ENCODE results near the gene TFG. TPM values are rescaled to one million over a fixed set of nuclear protein-coding genes. Genes with fewer than 3 reads are reported as not detected.

The TFG gene
- total RNA-seq, 1 donor from 2014 or later = 44.5 TPM

- H3K9me3 Mint-ChIP-seq = no peaks in the 10 kb centered on the region
- no peak for TF ChIP-seq CTCF (IDR thresholded peaks at IDR 0.05)
- no peak overlapping the region for H3K27ac Mint-ChIP-seq
- ATAC-seq (ENCODE audit: low read depth) (no peak), DNase-seq (no peak)
- ChIA-PET POLR2A (no interaction called here), CTCF (no interaction called here)
- peaks cover 79% of the 10 kb centered on the region for H3K36me3 Mint-ChIP-seq (ENCODE audit: low read depth)
- intact Hi-C loops (cut with micrococcal nuclease) = loop anchor here (10.0 kb wide), 1 partner anchor 280 kb away; no protein-coding TSS in a partner anchor
- H3K4me3 Mint-ChIP-seq = no peak overlapping the region
- H3K4me1 Mint-ChIP-seq = no peaks in the 10 kb centered on the region
- no peaks in the 10 kb centered on the region for H3K27me3 Mint-ChIP-seq
Measured at GRCh38 chr3:100744671-100745070, 35.4 kb downstream of the TFG start.

GRCh38 chr3:100745617-100746016 is 36.3 kb downstream of the TFG start:
- H3K4me3 Mint-ChIP-seq = no peak overlapping the region
- TF ChIP-seq CTCF (IDR thresholded peaks at IDR 0.05) = no peak
- no peak for DNase-seq
- peaks cover 76% of the 10 kb centered on the region for H3K36me3 Mint-ChIP-seq (ENCODE audit: low read depth)
- no peaks in the 10 kb centered on the region for H3K27me3 Mint-ChIP-seq
- H3K27ac Mint-ChIP-seq = no peak overlapping the region
- intact Hi-C loops (cut with micrococcal nuclease) = loop anchor here (10.0 kb wide), 1 partner anchor 281 kb away; no protein-coding TSS in a partner anchor
- ChIA-PET CTCF (no interaction called here), POLR2A (no interaction called here)
- H3K9me3 Mint-ChIP-seq = no peaks in the 10 kb centered on the region
- no peak for ATAC-seq (ENCODE audit: low read depth)
- H3K4me1 Mint-ChIP-seq = no peaks in the 10 kb centered on the region

- POLR2A ChIA-PET = no interaction called here
- no peak overlapping the region for H3K4me3 Mint-ChIP-seq
- intact Hi-C loops (cut with micrococcal nuclease) = loop anchor here (10.0 kb wide), 1 partner anchor 281 kb away; no protein-coding TSS in a partner anchor
- H3K27ac Mint-ChIP-seq = no peak overlapping the region
- H3K9me3 Mint-ChIP-seq = no peaks in the 10 kb centered on the region
- no peaks in the 10 kb centered on the region for H3K27me3 Mint-ChIP-seq
- no peak for ATAC-seq (ENCODE audit: low read depth)
- TF ChIP-seq CTCF (IDR thresholded peaks at IDR 0.05) = no peak
- no peaks in the 10 kb centered on the region for H3K4me1 Mint-ChIP-seq
- DNase-seq = no peak
- peaks cover 79% of the 10 kb centered on the region for H3K36me3 Mint-ChIP-seq (ENCODE audit: low read depth)
- CTCF ChIA-PET = no interaction called here
Measured at GRCh38 chr3:100746092-100746491, 36.8 kb downstream of the TFG start.

GRCh38 chr3:100748220-100748619 is 38.9 kb downstream of the TFG start:
- no peaks in the 10 kb centered on the region for H3K27me3 Mint-ChIP-seq
- ChIA-PET POLR2A (no interaction called here), CTCF (interaction anchor here (0.8 kb wide), 1 partner anchor 10 kb away, joined by 4 read pairs; no protein-coding TSS in a partner anchor)
- no peaks in the 10 kb centered on the region for H3K4me1 Mint-ChIP-seq
- DNase-seq = no peak
- H3K4me3 Mint-ChIP-seq = no peak overlapping the region
- H3K27ac Mint-ChIP-seq = no peak overlapping the region
- no peak for TF ChIP-seq CTCF (IDR thresholded peaks at IDR 0.05)
- peaks cover 79% of the 10 kb centered on the region for H3K36me3 Mint-ChIP-seq (ENCODE audit: low read depth)
- ATAC-seq (ENCODE audit: low read depth) = no peak
- H3K9me3 Mint-ChIP-seq = no peaks in the 10 kb centered on the region
- intact Hi-C loops (cut with micrococcal nuclease) = loop anchor here (10.0 kb wide), 1 partner anchor 283 kb away; no protein-coding TSS in a partner anchor

- TF ChIP-seq CTCF (IDR thresholded peaks at IDR 0.05) = no peak
- CTCF ChIA-PET = no interaction called here
- Mint-ChIP-seq H3K4me1 (no peaks in the 10 kb centered on the region), H3K36me3 (ENCODE audit: low read depth) (peaks cover 80% of the 10 kb centered on the region), H3K4me3 (no peak overlapping the region), H3K9me3 (no peaks in the 10 kb centered on the region), H3K27me3 (no peaks in the 10 kb centered on the region), H3K27ac (no peak overlapping the region)
- intact Hi-C loops (cut with micrococcal nuclease) = loop anchor here (10.0 kb wide), 1 partner anchor 284 kb away; no protein-coding TSS in a partner anchor
- POLR2A ChIA-PET = no interaction called here
- DNase-seq (no peak), ATAC-seq (ENCODE audit: low read depth) (no peak)
Measured at GRCh38 chr3:100748967-100749366, 39.7 kb downstream of the TFG start.
